ENCODE results near the gene ETDC.

The ETDC gene

GRCh38 chrX:135340831-135341230 lies 31.6 kb downstream of the ETDC start:
- in situ Hi-C loops (cut with HindIII; ENCODE audit: low sequenced_read_pairs), result no loop called here

- in situ Hi-C loops (cut with HindIII; ENCODE audit: low sequenced_read_pairs), result no loop called here
These were observed 35.9 kb downstream of the ETDC start for GRCh38 chrX:135345107-135345589.

- in situ Hi-C loops (cut with HindIII; ENCODE audit: low sequenced_read_pairs), result no loop called here
These were observed 37.7 kb downstream of the ETDC start for GRCh38 chrX:135346975-135347374.

GRCh38 chrX:135347381-135348016 lies 38.2 kb downstream of the ETDC start:
- in situ Hi-C loops (cut with HindIII; ENCODE audit: low sequenced_read_pairs), result no loop called here

GRCh38 chrX:135354288-135354687 lies 45.0 kb downstream of the ETDC start:
- in situ Hi-C loops (cut with HindIII; ENCODE audit: low sequenced_read_pairs), result no loop called here

Data from endothelial cell of hepatic sinusoid (primary cell).